Activated CD8-positive, alpha-beta T cell treated with anti-CD3 and anti-CD28 coated beads for 36 hours (primary cell): ENCODE results near the gene PARP3. TPM values are rescaled to one million over a fixed set of nuclear protein-coding genes. Genes with fewer than 3 reads are reported as not detected.
A peak's percentile ranks its signal among the peaks of the same experiment; 100 is the strongest.

Source experiments
- ATAC-seq: fragments of 200-7000 bp; cut with Tn5 transposase; one replicate; pipeline ENCODE4 v1.10.0; 2021; ENCODE audit warnings: mild to moderate bottlenecking, moderate library complexity
- CTCF ChIA-PET: fragments of 350-600 bp; sonication (Branson Sonifier 250); formaldehyde crosslinking; loops from one replicate; lab custom pipeline; 2021; ENCODE audit warnings: antibody characterized with exemption; lab: Charles Lee
- POLR2A ChIA-PET: fragments of 350-600 bp; sonication (Branson Sonifier 250); formaldehyde crosslinking; loops from one replicate; lab custom pipeline; 2021; ENCODE audit warnings: antibody characterized with exemption; lab: Charles Lee
- DNase-seq: peaks from one replicate; pipeline ENCODE4 v3.0.0-alpha.2; 2020
- H3K27ac Mint-ChIP-seq: one replicate; pipeline ENCODE4 v1.8.0; 2021; ENCODE audit warnings: mild to moderate bottlenecking, mixed read lengths
- H3K27me3 Mint-ChIP-seq: one replicate; pipeline ENCODE4 v1.8.0; 2021; ENCODE audit warnings: mixed read lengths
- H3K36me3 Mint-ChIP-seq: one replicate; pipeline ENCODE4 v1.8.0; 2021; ENCODE audit warnings: low read depth, mixed read lengths
- H3K4me1 Mint-ChIP-seq: one replicate; pipeline ENCODE4 v1.8.0; 2021; ENCODE audit warnings: low read depth, mixed read lengths
- H3K4me3 Mint-ChIP-seq: one replicate; pipeline ENCODE4 v1.8.0; 2021; ENCODE audit warnings: mild to moderate bottlenecking, moderate library complexity, mixed read lengths
- H3K9me3 Mint-ChIP-seq: one replicate; pipeline ENCODE4 v1.8.0; 2021; ENCODE audit warnings: mixed read lengths
- CTCF ChIP-seq: fragments of 200-600 bp; IDR thresholded peaks from one replicate; pipeline ENCODE4 v1.8.0; 2022; ENCODE audit warnings: antibody characterized with exemption, mild to moderate bottlenecking
- intact Hi-C: fragments of 100-400 bp; cut with micrococcal nuclease; formaldehyde crosslinking; loops from one replicate; pipeline ENCODE4 v1.10.0; 2022
- total RNA-seq, 2 experiments: library from RNA; stranded (reverse); gene quantifications; one replicate each; pipeline ENCODE4 v1.2.3, GENCODE V29; 2021

PARP3 gene
- total RNA-seq, 2 experiments from 2014 or later, result 11.5 to 12.7 TPM

- TF ChIP-seq CTCF, result no peak
- ChIA-PET CTCF (no interaction called here), POLR2A (interaction anchor here (14.5 kb wide), 1 partner anchor 15 kb away, joined by 267 read pairs; the partner anchor contains the start of gene RPL29)
- no peaks in the 10 kb centered on the region for H3K9me3 Mint-ChIP-seq
- peaks cover 36% of the 10 kb centered on the region for H3K4me1 Mint-ChIP-seq
- ATAC-seq (no peak), DNase-seq (no peak)
- intact Hi-C loops, result no loop called here
- peaks cover 11% of the 10 kb centered on the region for H3K36me3 Mint-ChIP-seq
- no peaks in the 10 kb centered on the region for H3K27me3 Mint-ChIP-seq
- H3K4me3 Mint-ChIP-seq, result no peak overlapping the region
- H3K27ac Mint-ChIP-seq, result no peak overlapping the region
These were observed 36.0 kb downstream of the PARP3 start for GRCh38 chr3:51978143-51978502.

GRCh38 chr3:51980253-51980652, 38.1 kb downstream of the PARP3 start:
- Mint-ChIP-seq H3K27me3 (no peaks in the 10 kb centered on the region), H3K9me3 (no peaks in the 10 kb centered on the region), H3K4me1 (peaks cover 37% of the 10 kb centered on the region), H3K4me3 (no peak overlapping the region), H3K27ac (no peak overlapping the region), H3K36me3 (peaks cover 10% of the 10 kb centered on the region)
- TF ChIP-seq CTCF, result no peak
- intact Hi-C loops, result loop anchor here (5.0 kb wide), 1 partner anchor 38 kb away; the partner anchor contains the start of genes PARP3 and RRP9
- POLR2A ChIA-PET, result interaction anchor here (14.5 kb wide), 1 partner anchor 13 kb away, joined by 267 read pairs; the partner anchor contains the start of gene RPL29
- CTCF ChIA-PET, result no interaction called here
- ATAC-seq, result no peak
- DNase-seq, result no peak

- ChIA-PET CTCF (interaction anchor here (0.7 to 3.6 kb wide), 16 partner anchors 9 to 464 kb away, joined by 3 to 40 read pairs (median 6); partner anchors contain the start of genes ABHD14A, ABHD14B, PARP3 and PCBP4), POLR2A (interaction anchor here (0.8 to 14.5 kb wide), 11 partner anchors 9 to 215 kb away, joined by 3 to 267 read pairs (median 4); partner anchors contain the start of genes ABHD14A, ABHD14B, DUSP7 and PARP3)
- H3K27ac Mint-ChIP-seq, result peak overlapping the region; percentile 95
- intact Hi-C loops, result loop anchor here (5.0 kb wide), 1 partner anchor 40 kb away; the partner anchor contains the start of genes PARP3 and RRP9
- no peaks in the 10 kb centered on the region for H3K9me3 Mint-ChIP-seq
- H3K4me1 Mint-ChIP-seq, result peaks cover 21% of the 10 kb centered on the region
- no peaks in the 10 kb centered on the region for H3K27me3 Mint-ChIP-seq
- H3K36me3 Mint-ChIP-seq, result peaks cover 10% of the 10 kb centered on the region
- peak; percentile 41 for ATAC-seq
- peak overlapping the region; percentile 92 for H3K4me3 Mint-ChIP-seq
- TF ChIP-seq CTCF, result peak; percentile 76
- peak; percentile 66 for DNase-seq
These were observed 40.2 kb downstream of the PARP3 start for GRCh38 chr3:51982352-51982837.

- peaks cover 10% of the 10 kb centered on the region for H3K36me3 Mint-ChIP-seq
- CTCF ChIA-PET, result interaction anchor here (0.7 to 3.6 kb wide), 17 partner anchors 9 to 482 kb away, joined by 3 to 40 read pairs (median 6); partner anchors contain the start of genes ABHD14A, ABHD14B, PARP3 and PCBP4
These were observed 40.8 kb downstream of the PARP3 start, which contains the start of gene ACY1 for GRCh38 chr3:51982838-51983577. Gene ACY1, plus strand, starts transcription at chr3:51983535. Its CDS starts 530 bp downstream, at chr3:51984065.

More at GRCh38 chr3:51982838-51983577, 40.8 kb downstream of the PARP3 start, which contains the start of gene ACY1:
- ATAC-seq, result peak; percentile 91
- POLR2A ChIA-PET, result interaction anchor here (0.8 to 14.5 kb wide), 12 partner anchors 9 to 302 kb away, joined by 3 to 267 read pairs (median 4); partner anchors contain the start of genes ABHD14A, ABHD14B, DUSP7 and PARP3
- H3K4me3 Mint-ChIP-seq, result peak within 1 kb of the TSS; percentile 92
- peaks cover 21% of the 10 kb centered on the region for H3K4me1 Mint-ChIP-seq
- H3K9me3 Mint-ChIP-seq, result no peaks in the 10 kb centered on the region
- intact Hi-C loops, result loop anchor here (5.0 kb wide), 1 partner anchor 41 kb away; the partner anchor contains the start of genes PARP3 and RRP9
- peak; percentile 60 for TF ChIP-seq CTCF
- DNase-seq, result peak; percentile 92
- peak within 1 kb of the TSS; percentile 95 for H3K27ac Mint-ChIP-seq
- no peaks in the 10 kb centered on the region for H3K27me3 Mint-ChIP-seq
